Endothelial cell of umbilical vein (primary cell): ENCODE data around the gene NOLC1.

Experiments
- CTCF ChIP-seq, 2 donors: IDR thresholded peaks; 1 replicate in 1 of 2; 2 replicates in 1 of 2; pipeline ENCODE4 v1.5.1; 2011; ENCODE audit warnings: low read length in 2 of 2, mild to moderate bottlenecking in 2 of 2, moderate library complexity in 2 of 2, control low read depth in 1 of 2, inconsistent platforms in 1 of 2, low read depth in 1 of 2; ENCODE audit not compliant: insufficient read depth in 1 of 2; ENCODE audit errors: extremely low read depth in 1 of 2
- EZH2 ChIP-seq: IDR thresholded peaks from 2 replicates; pipeline ENCODE4 v1.6.1; 2012; ENCODE audit warnings: borderline replicate concordance, low read depth, mild to moderate bottlenecking, moderate library complexity, low read length, inconsistent platforms; ENCODE audit not compliant: severe bottlenecking
- POLR2A ChIP-seq: IDR thresholded peaks from 2 replicates; pipeline ENCODE4 v1.6.1; 2012; ENCODE audit warnings: low read depth, mild to moderate bottlenecking, control low read depth, low read length
- POLR2AphosphoS5 ChIP-seq: IDR thresholded peaks from 2 replicates; pipeline ENCODE4 v1.6.1; 2012; ENCODE audit warnings: low read depth, mild to moderate bottlenecking, control low read depth, low read length, moderate library complexity; ENCODE audit not compliant: insufficient read depth

GRCh38 chr10:102119417-102120141 is 32.6 kb upstream of the NOLC1 start:
- no peak for TF ChIP-seq POLR2AphosphoS5
- TF ChIP-seq EZH2 = no peak
- no peak for TF ChIP-seq POLR2A
- TF ChIP-seq CTCF (IDR thresholded peaks at IDR 0.05; ENCODE audit: extremely low read depth in 1 of 2, insufficient read depth in 1 of 2, low read depth in 1 of 2, low read length in 2 of 2) = no peak
